HCT116 (cell line): ENCODE results near the gene ZDHHC14. TPM values are rescaled to one million over a fixed set of nuclear protein-coding genes. Genes with fewer than 3 reads are reported as not detected.

Experiments
- ATAC-seq: fragments of 200-7000 bp; cut with Tn5 transposase; 2 replicates; pipeline ENCODE4 v1.9.1; 2020; ENCODE audit warnings: mild to moderate bottlenecking, moderate library complexity
- BruUV-seq: library from RNA; stranded (reverse); fragments of 400-500 nt; replicated peaks from 2 replicates; lab custom pipeline; 2021; lab: Mats Ljungman, UMichigan
- CTCF ChIA-PET: fragments of 300-600 bp; sonication (Branson Sonifier 250); formaldehyde crosslinking; loops from one replicate; lab custom pipeline; 2021; ENCODE audit warnings: antibody characterized with exemption; lab: Charles Lee
- POLR2A ChIA-PET: fragments of 300-600, 350-600 bp; sonication (Branson Sonifier 250); formaldehyde crosslinking; loops from one replicate; lab custom pipeline; 2021; ENCODE audit warnings: antibody characterized with exemption; lab: Charles Lee
- RAD21 ChIA-PET, 2 experiments: fragments of 300-600 bp; sonication (Branson Sonifier 250); formaldehyde crosslinking; loops; one replicate each; lab custom pipeline; 2023; ENCODE audit warnings: low total read pairs in 2 of 2; ENCODE audit not compliant: uncharacterized antibody in 2 of 2, unreplicated experiment in 2 of 2, low non-redundant PET in 1 of 2; lab: Charles Lee
- DNase-seq: peaks from one replicate; pipeline ENCODE4 v3.0.0-alpha.2; 2010; ENCODE audit warnings: low read depth, low spot score
- H2AFZ ChIP-seq: fragments of 200-600 bp; shearing (Covaris generic), sonication (generic); 2 replicates; pipeline ENCODE4 v1.6.1; 2017; ENCODE audit warnings: low read depth, mixed run types, mixed read lengths, antibody characterized with exemption, low read length; ENCODE audit not compliant: poor library complexity, severe bottlenecking
- H3K27ac ChIP-seq: 2 replicates; pipeline ENCODE4 v1.5.1; 2012; ENCODE audit warnings: low read depth, low read length
- H3K27me3 ChIP-seq: fragments of 200-600 bp; sonication (generic); 2 replicates; pipeline ENCODE4 v1.6.1; 2016; ENCODE audit warnings: mixed run types, low read length, mixed read lengths; ENCODE audit not compliant: insufficient read depth
- H3K36me3 ChIP-seq, 2 experiments: fragments of 200-500 bp in 1 of 2; fragments of 200-600 bp in 1 of 2; sonication (Bioruptor generic) in 1 of 2; sonication (generic) in 1 of 2; 2 replicates each; pipeline versions ENCODE4 v1.5.1 to v1.6.1; 2014 to 2016; ENCODE audit warnings: low read length in 2 of 2, inconsistent platforms in 1 of 2, mixed read lengths in 1 of 2, mixed run types in 1 of 2; ENCODE audit not compliant: insufficient read depth in 2 of 2, control insufficient read depth in 1 of 2
- H3K4me1 ChIP-seq, 2 experiments: fragments of 200-600 bp in 1 of 2; sonication (generic) in 1 of 2; 2 replicates each; pipeline versions ENCODE4 v1.5.1 to v1.6.1; 2012 to 2017; ENCODE audit warnings: low read length in 2 of 2, inconsistent platforms in 1 of 2, mild to moderate bottlenecking in 1 of 2, mixed read lengths in 1 of 2, mixed run types in 1 of 2, moderate library complexity in 1 of 2; ENCODE audit not compliant: insufficient read depth in 2 of 2, control insufficient read depth in 1 of 2
- H3K4me2 ChIP-seq: fragments of 200-600 bp; sonication (generic); 2 replicates; pipeline ENCODE4 v1.6.1; 2017; ENCODE audit warnings: mixed run types, low read length, mixed read lengths
- H3K4me3 ChIP-seq, 2 experiments: fragments of 200-600 bp in 1 of 2; sonication (generic) in 1 of 2; replicated peaks in 1 of 2; 2 replicates each; pipeline ENCODE4 v1.5.1; 2011 to 2016; ENCODE audit warnings: low read length in 2 of 2, control low read depth in 1 of 2, low read depth in 1 of 2, mild to moderate bottlenecking in 1 of 2, mixed read lengths in 1 of 2, mixed run types in 1 of 2
- H3K79me2 ChIP-seq: fragments of 200-600 bp; sonication (generic); 2 replicates; pipeline ENCODE4 v1.6.1; 2017; ENCODE audit warnings: mild to moderate bottlenecking, mixed run types, low read length, moderate library complexity, mixed read lengths; ENCODE audit not compliant: insufficient read depth
- H3K9ac ChIP-seq: fragments of 200-600 bp; sonication (generic); 2 replicates; pipeline ENCODE4 v1.6.1; 2016; ENCODE audit warnings: low read length, mixed read lengths
- H3K9me2 ChIP-seq: fragments of 200-600 bp; sonication (generic), shearing (Covaris generic); 2 replicates; pipeline ENCODE4 v1.6.1; 2017; ENCODE audit warnings: mixed run types, mild to moderate bottlenecking, moderate library complexity; ENCODE audit not compliant: insufficient read depth
- H3K9me3 ChIP-seq, 2 experiments: fragments of 200-500 bp in 1 of 2; fragments of 200-600 bp in 1 of 2; sonication (Bioruptor generic) in 1 of 2; sonication (generic) in 1 of 2; 2 replicates each; pipeline ENCODE4 v1.6.1; 2014 to 2017; ENCODE audit warnings: low read length in 2 of 2, mixed read lengths in 2 of 2, inconsistent platforms in 1 of 2, low read depth in 1 of 2, mild to moderate bottlenecking in 1 of 2, mixed run types in 1 of 2, moderate library complexity in 1 of 2; ENCODE audit not compliant: control insufficient read depth in 1 of 2, insufficient read depth in 1 of 2
- H4K20me1 ChIP-seq: fragments of 200-600 bp; sonication (generic), shearing (Covaris generic); 2 replicates; pipeline ENCODE4 v1.6.1; 2017; ENCODE audit warnings: mixed run types, mild to moderate bottlenecking, moderate library complexity; ENCODE audit not compliant: insufficient read depth
- CEBPB ChIP-seq: IDR thresholded peaks from 2 replicates; pipeline ENCODE4 v1.6.1; 2012; ENCODE audit warnings: low read depth
- EZH2 ChIP-seq: fragments of 200-600 bp; sonication (generic); IDR thresholded peaks from 2 replicates; pipeline ENCODE4 v1.6.1; 2017; ENCODE audit warnings: antibody characterized with exemption, mixed run types
- MAX ChIP-seq: IDR thresholded peaks from 2 replicates; pipeline ENCODE4 v1.6.1; 2012
- POLR2AphosphoS5 ChIP-seq: IDR thresholded peaks from 2 replicates; pipeline ENCODE4 v1.6.1; 2011; ENCODE audit warnings: mild to moderate bottlenecking, low read depth, low read length, moderate library complexity
- SP1 ChIP-seq: IDR thresholded peaks from 2 replicates; pipeline ENCODE4 v1.6.1; 2012; ENCODE audit warnings: low read depth
- SRF ChIP-seq: IDR thresholded peaks from 2 replicates; pipeline ENCODE4 v1.6.1; 2012; ENCODE audit warnings: low read depth
- intact Hi-C: fragments of 100-400 bp; cut with micrococcal nuclease; formaldehyde crosslinking; loops from 2 replicates; pipeline ENCODE4 v1.10.0; 2022
- total RNA-seq: library from RNA; stranded (reverse); gene quantifications from one replicate; pipeline ENCODE4 v1.2.1, GENCODE V29; 2021; ENCODE audit not compliant: unreplicated experiment
- TF ChIP-seq, protein P1 (sequence below), 3 experiments: fragments of 200-600 bp in 1 of 3; sonication (generic) in 1 of 3; IDR thresholded peaks in 2 of 3; conservative IDR thresholded peaks in 1 of 3; 2 replicates each; pipeline ENCODE4 v1.5.1; 2012 to 2017; ENCODE audit warnings: low read depth in 2 of 3, low read length in 2 of 3, antibody characterized with exemption in 1 of 3, borderline replicate concordance in 1 of 3, control low read depth in 1 of 3, mild to moderate bottlenecking in 1 of 3, mixed read lengths in 1 of 3, mixed run types in 1 of 3, moderate library complexity in 1 of 3; ENCODE audit not compliant: insufficient read depth in 1 of 3

Gene ZDHHC14
- total RNA-seq, 1 experiment from 2014 or later: 5.3 TPM

DNA sequence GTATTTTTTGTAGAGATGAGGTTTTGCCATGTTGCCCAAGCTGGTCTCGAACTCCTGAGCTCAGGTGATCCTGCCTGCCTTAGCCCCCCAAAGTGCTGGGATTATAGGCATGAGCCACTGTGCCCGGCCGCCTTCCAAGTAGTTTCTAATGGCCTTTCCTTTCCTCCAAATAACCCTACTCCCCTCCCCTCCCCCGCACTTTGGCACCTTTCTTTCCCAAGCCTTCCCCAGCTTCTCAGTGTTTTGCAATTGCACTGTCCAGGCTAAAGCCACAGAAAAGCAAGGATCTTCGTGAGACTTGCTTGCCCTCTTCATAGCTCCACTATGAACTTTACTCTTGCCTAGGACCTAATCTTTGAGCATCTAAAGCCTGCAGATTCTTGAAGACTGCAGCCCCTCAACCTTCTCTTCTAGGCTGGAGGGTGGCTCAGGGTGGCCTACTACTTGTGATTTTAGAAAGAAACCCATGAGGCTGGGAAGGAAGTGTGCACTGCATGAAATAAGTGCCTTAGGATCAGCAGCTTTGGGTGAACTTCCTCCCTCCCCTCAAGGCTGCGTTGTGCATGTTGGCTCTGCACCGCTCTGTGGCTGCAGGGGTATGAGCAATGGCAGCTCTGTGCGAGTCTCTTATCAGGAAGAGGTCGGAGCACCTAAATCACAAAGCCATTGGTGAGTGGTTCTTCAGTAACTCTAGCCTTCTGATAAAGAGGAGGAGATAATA is 289.6 kb downstream of the ZDHHC14 start:
- Histone ChIP-seq H3K4me2 (no peak overlapping the region), H3K9me3 (no peaks in the 10 kb centered on the region), H3K4me3 (no peak overlapping the region), H3K79me2 (no peaks in the 10 kb centered on the region), H3K9ac (no peak overlapping the region), H3K27ac (no peak overlapping the region), H3K27me3 (no peaks in the 10 kb centered on the region), H3K9me2 (no peaks in the 10 kb centered on the region), H3K36me3 (no peaks in the 10 kb centered on the region), H4K20me1 (no peaks in the 10 kb centered on the region), H3K4me1 (no peaks in the 10 kb centered on the region; a peak in 1 of 4 replicates), H2AFZ (no peak overlapping the region)
- ChIA-PET RAD21 (no interaction called here), POLR2A (no interaction called here), CTCF (interaction anchor here (5.2 kb wide), 1 partner anchor 356 kb away, joined by 33 read pairs; no protein-coding TSS in a partner anchor)
- no TSS peak for BruUV-seq
- TF ChIP-seq SP1: no peak
- TF ChIP-seq MAX: no peak
- TF ChIP-seq SRF: no peak
- TF ChIP-seq, protein P1, sequence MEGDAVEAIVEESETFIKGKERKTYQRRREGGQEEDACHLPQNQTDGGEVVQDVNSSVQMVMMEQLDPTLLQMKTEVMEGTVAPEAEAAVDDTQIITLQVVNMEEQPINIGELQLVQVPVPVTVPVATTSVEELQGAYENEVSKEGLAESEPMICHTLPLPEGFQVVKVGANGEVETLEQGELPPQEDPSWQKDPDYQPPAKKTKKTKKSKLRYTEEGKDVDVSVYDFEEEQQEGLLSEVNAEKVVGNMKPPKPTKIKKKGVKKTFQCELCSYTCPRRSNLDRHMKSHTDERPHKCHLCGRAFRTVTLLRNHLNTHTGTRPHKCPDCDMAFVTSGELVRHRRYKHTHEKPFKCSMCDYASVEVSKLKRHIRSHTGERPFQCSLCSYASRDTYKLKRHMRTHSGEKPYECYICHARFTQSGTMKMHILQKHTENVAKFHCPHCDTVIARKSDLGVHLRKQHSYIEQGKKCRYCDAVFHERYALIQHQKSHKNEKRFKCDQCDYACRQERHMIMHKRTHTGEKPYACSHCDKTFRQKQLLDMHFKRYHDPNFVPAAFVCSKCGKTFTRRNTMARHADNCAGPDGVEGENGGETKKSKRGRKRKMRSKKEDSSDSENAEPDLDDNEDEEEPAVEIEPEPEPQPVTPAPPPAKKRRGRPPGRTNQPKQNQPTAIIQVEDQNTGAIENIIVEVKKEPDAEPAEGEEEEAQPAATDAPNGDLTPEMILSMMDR (IDR thresholded peaks at IDR 0.05 in 2 of 3, conservative IDR thresholded peaks at IDR 0.05 in 1 of 3; ENCODE audit: borderline replicate concordance in 1 of 3, insufficient read depth in 1 of 3, low read depth in 2 of 3, low read length in 2 of 3): no peak
- TF ChIP-seq CEBPB: no peak
- TF ChIP-seq EZH2: no peak
- no peak for TF ChIP-seq POLR2AphosphoS5
- intact Hi-C loops: no loop called here
- DNase-seq: no peak
- ATAC-seq: no peak
